Activated T-helper 17 cell treated with anti-CD3 and anti-CD28 coated beads, Interleukin-2, amount 50 U/mL, for 72 hours (primary cell): ENCODE results near the gene C2orf68. TPM values are rescaled to one million over a fixed set of nuclear protein-coding genes. Genes with fewer than 3 reads are reported as not detected.
"Not testable (repeated sequence)": the region's sequence is repeated elsewhere in the genome, so short reads cannot be mapped to it uniquely, and the experiment has no call there.

Source experiments
- ATAC-seq: fragments of 150-1000 bp; cut with Tn5 transposase; replicated peaks from 2 replicates; pipeline ENCODE4 v1.10.0; 2021; ENCODE audit warnings: mild to moderate bottlenecking, moderate library complexity
- H3K27ac Mint-ChIP-seq: one replicate; pipeline ENCODE4 v1.8.0; 2022; ENCODE audit warnings: mixed read lengths
- H3K27me3 Mint-ChIP-seq: one replicate; pipeline ENCODE4 v1.8.0; 2022; ENCODE audit warnings: mixed read lengths
- H3K36me3 Mint-ChIP-seq: one replicate; pipeline ENCODE4 v1.8.0; 2022; ENCODE audit warnings: low read depth, mild to moderate bottlenecking, mixed read lengths
- H3K4me1 Mint-ChIP-seq: one replicate; pipeline ENCODE4 v1.8.0; 2022; ENCODE audit warnings: mixed read lengths
- H3K4me3 Mint-ChIP-seq: one replicate; pipeline ENCODE4 v1.8.0; 2022; ENCODE audit warnings: mild to moderate bottlenecking, mixed read lengths
- H3K9me3 Mint-ChIP-seq: one replicate; pipeline ENCODE4 v1.8.0; 2022; ENCODE audit warnings: mixed read lengths
- total RNA-seq, 2 donors: library from RNA; stranded (reverse); gene quantifications; one replicate each; pipeline ENCODE4 v1.2.3, GENCODE V29; 2022

C2orf68 gene
- total RNA-seq, 2 donors from 2014 or later, result 21.6 to 32.5 TPM

- Mint-ChIP-seq H3K27me3 (no peaks in the 10 kb centered on the region), H3K27ac (no peak overlapping the region), H3K4me1 (no peaks in the 10 kb centered on the region), H3K9me3 (no peaks in the 10 kb centered on the region), H3K4me3 (no peak overlapping the region), H3K36me3 (no peaks in the 10 kb centered on the region)
- no peak for ATAC-seq
Measured at GRCh38 chr2:85566265-85566664, 45.6 kb downstream of the C2orf68 start.

- Mint-ChIP-seq H3K27ac (no peak overlapping the region), H3K36me3 (peaks cover 11% of the 10 kb centered on the region), H3K9me3 (no peaks in the 10 kb centered on the region), H3K4me1 (peaks cover 4% of the 10 kb centered on the region), H3K27me3 (no peaks in the 10 kb centered on the region), H3K4me3 (no peak overlapping the region)
- no peak for ATAC-seq
Measured at GRCh38 chr2:85564144-85564563, 47.7 kb downstream of the C2orf68 start.

DNA sequence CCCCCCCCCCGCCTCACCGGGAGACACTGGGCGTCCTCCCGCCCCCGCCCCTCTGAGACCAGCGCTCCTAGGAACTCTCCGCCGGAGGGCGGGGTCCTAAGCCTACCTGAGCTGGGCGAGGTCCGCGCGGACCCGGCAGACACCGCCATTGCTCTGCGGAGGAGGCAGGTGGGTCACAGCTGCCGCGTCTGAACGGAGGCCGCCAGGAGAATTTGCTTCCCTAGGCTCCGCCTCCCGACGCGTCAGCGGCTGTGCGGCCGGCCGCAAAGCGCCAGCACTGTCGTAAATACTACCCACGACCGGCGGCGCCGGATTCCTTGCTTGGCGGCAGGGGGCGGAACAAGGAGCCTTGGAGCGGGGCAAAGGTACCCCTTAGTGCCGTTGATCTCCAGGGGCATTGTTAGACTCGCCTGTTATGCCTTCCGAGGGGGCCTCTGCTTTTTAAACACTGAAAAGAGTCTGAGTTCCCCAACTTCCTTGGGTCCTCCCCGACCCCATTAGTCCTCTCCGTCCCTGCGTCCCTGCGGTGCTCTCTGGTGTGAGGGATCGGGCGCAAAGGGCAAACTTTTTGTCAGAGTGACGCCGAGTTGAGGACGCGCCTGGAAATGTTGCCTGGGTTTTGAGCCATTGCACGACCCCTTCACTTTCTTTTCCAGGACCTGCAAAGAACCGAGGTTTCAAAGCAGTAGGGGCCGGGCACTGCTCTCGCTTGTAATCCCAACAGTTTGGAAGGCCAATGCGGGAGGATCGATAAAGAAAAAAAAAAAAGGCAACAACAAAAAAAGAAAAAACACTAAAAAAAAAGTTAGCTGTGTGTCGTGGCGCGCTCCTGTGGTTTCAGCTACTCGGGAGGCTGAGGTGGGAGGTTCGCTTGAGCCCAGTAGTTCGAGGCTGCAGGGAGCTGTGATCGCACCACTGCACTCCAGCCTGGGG is 50.3 kb downstream of the C2orf68 start, which contains the start of gene GGCX:
Gene GGCX, minus strand, starts transcription at position 214 of the 933 bp plus-strand sequence. Its CDS starts 65 bp downstream, at position 149.
- H3K9me3 Mint-ChIP-seq, result no peaks in the 10 kb centered on the region
- no peaks in the 10 kb centered on the region for H3K27me3 Mint-ChIP-seq
- H3K4me1 Mint-ChIP-seq, result peaks cover 4% of the 10 kb centered on the region
- H3K36me3 Mint-ChIP-seq, result peaks cover 29% of the 10 kb centered on the region
- H3K27ac Mint-ChIP-seq, result peak within 1 kb of the TSS; percentile 92
- peak within 1 kb of the TSS; percentile 93 for H3K4me3 Mint-ChIP-seq
- ATAC-seq, result peak; percentile 97

GRCh38 chr2:85560812-85561279 is 51.0 kb downstream of the C2orf68 start:
- Mint-ChIP-seq H3K27me3 (no peaks in the 10 kb centered on the region), H3K36me3 (peaks cover 36% of the 10 kb centered on the region), H3K27ac (peak overlapping the region; percentile 92), H3K9me3 (no peaks in the 10 kb centered on the region), H3K4me3 (peak overlapping the region; percentile 93), H3K4me1 (peaks cover 4% of the 10 kb centered on the region)
- peak; percentile 43 for ATAC-seq

GRCh38 chr2:85560403-85560726 is 51.5 kb downstream of the C2orf68 start:
- H3K36me3 Mint-ChIP-seq, result peaks cover 41% of the 10 kb centered on the region
- not testable (repeated sequence) for H3K4me1 Mint-ChIP-seq, ATAC-seq, H3K9me3 Mint-ChIP-seq, H3K27me3 Mint-ChIP-seq
- H3K27ac Mint-ChIP-seq, result peak overlapping the region; percentile 92
- H3K4me3 Mint-ChIP-seq, result peak overlapping the region; percentile 93

GRCh38 chr2:85558160-85558559 is 53.7 kb downstream of the C2orf68 start:
- H3K27me3 Mint-ChIP-seq, result no peaks in the 10 kb centered on the region
- H3K4me3 Mint-ChIP-seq, result no peak overlapping the region
- peaks cover 4% of the 10 kb centered on the region for H3K4me1 Mint-ChIP-seq
- H3K9me3 Mint-ChIP-seq, result no peaks in the 10 kb centered on the region
- peaks cover 63% of the 10 kb centered on the region for H3K36me3 Mint-ChIP-seq
- no peak for ATAC-seq
- no peak overlapping the region for H3K27ac Mint-ChIP-seq

- Mint-ChIP-seq H3K36me3 (peaks cover 73% of the 10 kb centered on the region), H3K4me3 (no peak overlapping the region), H3K4me1 (peaks cover 6% of the 10 kb centered on the region)
Measured at GRCh38 chr2:85557130-85557529, 54.7 kb downstream of the C2orf68 start.

More at GRCh38 chr2:85557130-85557529, 54.7 kb downstream of the C2orf68 start:
- H3K27me3 Mint-ChIP-seq, result no peaks in the 10 kb centered on the region
- H3K27ac Mint-ChIP-seq, result no peak overlapping the region
- no peaks in the 10 kb centered on the region for H3K9me3 Mint-ChIP-seq
- no peak for ATAC-seq

Other genes starting within 250 kb of the C2orf68 start
- gene CAPG, start 201.7 kb downstream of the C2orf68 start, total RNA-seq, result 10 to 100 TPM; 27.8 to 46.2 TPM
- gene SH2D6, start 193.4 kb downstream of the C2orf68 start, total RNA-seq, result 1 to 10 TPM in 1 of 2 donors, under 1 TPM in 1; 0.66 to 1.3 TPM
- 100 to 1,000 TPM; 214 to 308 TPM for gene MAT2A, start 72.9 kb downstream of the C2orf68 start, total RNA-seq
- 10 to 100 TPM; 21.3 to 21.7 TPM for gene GGCX, start 50.6 kb downstream of the C2orf68 start, total RNA-seq
- 100 to 1,000 TPM; 103 to 124 TPM for gene VAMP8, start 34.5 kb downstream of the C2orf68 start, total RNA-seq
- gene VAMP5, start 27.6 kb downstream of the C2orf68 start, total RNA-seq, result 10 to 100 TPM; 36.8 to 51.2 TPM
- 100 to 1,000 TPM; 116 to 156 TPM for gene RNF181, start 16.3 kb downstream of the C2orf68 start, total RNA-seq
- 1 to 10 TPM; 3.3 to 3.7 TPM for gene TMEM150A, start 9.4 kb downstream of the C2orf68 start, total RNA-seq
- gene USP39, start 4.1 kb upstream of the C2orf68 start, total RNA-seq, result 10 to 100 TPM; 48.8 to 79.2 TPM
- not detected for gene SFTPB, start 56.1 kb upstream of the C2orf68 start, total RNA-seq
- 10 to 100 TPM; 10.6 to 32.4 TPM for gene GNLY, start 82.3 kb upstream of the C2orf68 start, total RNA-seq
- not detected for gene ATOH8, start 141.9 kb upstream of the C2orf68 start, total RNA-seq